SK-N-SH treated with all-trans-retinoic acid at 6 μM for 48 hours (cell line): ENCODE results near the gene FNTB.

Source experiments
- ARNTL ChIP-seq: fragments of 450-650 bp; formaldehyde crosslinking; IDR thresholded peaks from 2 replicates; pipeline ENCODE4 v1.5.0; 2020; ENCODE audit warnings: low read depth, mild to moderate bottlenecking, moderate library complexity, borderline replicate concordance
- CSDC2 ChIP-seq: fragments of 250-450 bp; sonication (Bioruptor Pico); IDR thresholded peaks from 2 replicates; pipeline ENCODE4 v1.5.0; 2020; ENCODE audit warnings: mild to moderate bottlenecking, moderate library complexity
- ISL1 ChIP-seq: fragments of 250-450 bp; sonication (Bioruptor Pico); IDR thresholded peaks from 2 replicates; pipeline ENCODE4 v2.1.2; 2022; ENCODE audit warnings: mild to moderate bottlenecking, moderate library complexity
- RARB ChIP-seq: fragments of 250-450 bp; sonication (Bioruptor Pico); IDR thresholded peaks from 2 replicates; pipeline ENCODE4 v1.8.0; 2021; ENCODE audit warnings: mild to moderate bottlenecking, moderate library complexity
- SNAI2 ChIP-seq: fragments of 250-450 bp; sonication (Bioruptor Pico); IDR thresholded peaks from 2 replicates; pipeline ENCODE4 v1.5.0; 2020; ENCODE audit warnings: mild to moderate bottlenecking, moderate library complexity
- ZC3H10 ChIP-seq: fragments of 250-450 bp; sonication (Bioruptor Pico); IDR thresholded peaks from 2 replicates; pipeline ENCODE4 v1.5.1; 2021; ENCODE audit warnings: mild to moderate bottlenecking, moderate library complexity
- ZFP30 ChIP-seq: fragments of 450-650 bp; formaldehyde crosslinking; IDR thresholded peaks from 2 replicates; pipeline ENCODE4 v1.5.0; 2022; ENCODE audit warnings: mild to moderate bottlenecking, moderate library complexity
- ZNF8 ChIP-seq: fragments of 450-650 bp; formaldehyde crosslinking; IDR thresholded peaks from 2 replicates; pipeline ENCODE4 v1.5.0; 2020; ENCODE audit warnings: mild to moderate bottlenecking, moderate library complexity
- TF ChIP-seq, protein P1 (sequence below): fragments of 250-450 bp; sonication (Bioruptor Pico); IDR thresholded peaks from 2 replicates; pipeline ENCODE4 v1.5.1; 2021; ENCODE audit warnings: mild to moderate bottlenecking, moderate library complexity
- TF ChIP-seq, protein P2 (sequence below): fragments of 250-450 bp; sonication (Bioruptor Pico); IDR thresholded peaks from 2 replicates; pipeline ENCODE4 v1.5.0; 2020; ENCODE audit warnings: mild to moderate bottlenecking, moderate library complexity
- TF ChIP-seq, protein P3 (sequence below): fragments of 250-450 bp; sonication (Bioruptor Pico); IDR thresholded peaks from 2 replicates; pipeline ENCODE4 v1.5.1; 2020; ENCODE audit warnings: low read depth, mild to moderate bottlenecking, moderate library complexity
- TF ChIP-seq, protein P4 (sequence below): fragments of 250-450 bp; sonication (Bioruptor Pico); IDR thresholded peaks from 2 replicates; pipeline ENCODE4 v1.8.0; 2021; ENCODE audit warnings: low read depth, mild to moderate bottlenecking, moderate library complexity, borderline replicate concordance
- TF ChIP-seq, protein P5 (sequence below): fragments of 250-450 bp; sonication (Bioruptor Pico); IDR thresholded peaks from 2 replicates; pipeline ENCODE4 v1.8.0; 2020; ENCODE audit warnings: mild to moderate bottlenecking, moderate library complexity, borderline replicate concordance

DNA sequence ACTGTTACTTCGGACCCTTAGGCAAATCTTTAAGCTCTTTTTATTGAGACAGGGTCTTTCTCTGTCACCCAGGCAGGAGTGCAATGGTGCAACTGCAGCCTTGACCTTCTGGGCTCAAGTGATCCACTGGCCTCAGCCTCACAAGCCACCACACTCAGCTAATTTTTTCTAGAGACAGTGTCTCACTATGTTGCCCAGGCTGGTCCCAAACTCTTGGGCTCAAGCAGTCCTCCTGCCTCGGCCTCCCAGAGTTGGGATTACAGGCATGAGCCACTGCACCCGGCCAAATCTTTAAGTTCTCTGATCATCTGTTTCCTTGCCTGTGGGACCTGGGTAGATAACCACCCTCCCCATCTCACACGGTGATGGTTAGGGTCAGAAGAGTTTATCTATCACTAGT, 41.8 kb upstream of the FNTB start:
- no peak for TF ChIP-seq SNAI2 (CRISPR knock-in tag)
- TF ChIP-seq, protein P1, sequence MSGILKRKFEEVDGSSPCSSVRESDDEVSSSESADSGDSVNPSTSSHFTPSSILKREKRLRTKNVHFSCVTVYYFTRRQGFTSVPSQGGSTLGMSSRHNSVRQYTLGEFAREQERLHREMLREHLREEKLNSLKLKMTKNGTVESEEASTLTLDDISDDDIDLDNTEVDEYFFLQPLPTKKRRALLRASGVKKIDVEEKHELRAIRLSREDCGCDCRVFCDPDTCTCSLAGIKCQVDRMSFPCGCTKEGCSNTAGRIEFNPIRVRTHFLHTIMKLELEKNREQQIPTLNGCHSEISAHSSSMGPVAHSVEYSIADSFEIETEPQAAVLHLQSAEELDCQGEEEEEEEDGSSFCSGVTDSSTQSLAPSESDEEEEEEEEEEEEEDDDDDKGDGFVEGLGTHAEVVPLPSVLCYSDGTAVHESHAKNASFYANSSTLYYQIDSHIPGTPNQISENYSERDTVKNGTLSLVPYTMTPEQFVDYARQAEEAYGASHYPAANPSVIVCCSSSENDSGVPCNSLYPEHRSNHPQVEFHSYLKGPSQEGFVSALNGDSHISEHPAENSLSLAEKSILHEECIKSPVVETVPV (CRISPR knock-in tag): no peak
- TF ChIP-seq, protein P2, sequence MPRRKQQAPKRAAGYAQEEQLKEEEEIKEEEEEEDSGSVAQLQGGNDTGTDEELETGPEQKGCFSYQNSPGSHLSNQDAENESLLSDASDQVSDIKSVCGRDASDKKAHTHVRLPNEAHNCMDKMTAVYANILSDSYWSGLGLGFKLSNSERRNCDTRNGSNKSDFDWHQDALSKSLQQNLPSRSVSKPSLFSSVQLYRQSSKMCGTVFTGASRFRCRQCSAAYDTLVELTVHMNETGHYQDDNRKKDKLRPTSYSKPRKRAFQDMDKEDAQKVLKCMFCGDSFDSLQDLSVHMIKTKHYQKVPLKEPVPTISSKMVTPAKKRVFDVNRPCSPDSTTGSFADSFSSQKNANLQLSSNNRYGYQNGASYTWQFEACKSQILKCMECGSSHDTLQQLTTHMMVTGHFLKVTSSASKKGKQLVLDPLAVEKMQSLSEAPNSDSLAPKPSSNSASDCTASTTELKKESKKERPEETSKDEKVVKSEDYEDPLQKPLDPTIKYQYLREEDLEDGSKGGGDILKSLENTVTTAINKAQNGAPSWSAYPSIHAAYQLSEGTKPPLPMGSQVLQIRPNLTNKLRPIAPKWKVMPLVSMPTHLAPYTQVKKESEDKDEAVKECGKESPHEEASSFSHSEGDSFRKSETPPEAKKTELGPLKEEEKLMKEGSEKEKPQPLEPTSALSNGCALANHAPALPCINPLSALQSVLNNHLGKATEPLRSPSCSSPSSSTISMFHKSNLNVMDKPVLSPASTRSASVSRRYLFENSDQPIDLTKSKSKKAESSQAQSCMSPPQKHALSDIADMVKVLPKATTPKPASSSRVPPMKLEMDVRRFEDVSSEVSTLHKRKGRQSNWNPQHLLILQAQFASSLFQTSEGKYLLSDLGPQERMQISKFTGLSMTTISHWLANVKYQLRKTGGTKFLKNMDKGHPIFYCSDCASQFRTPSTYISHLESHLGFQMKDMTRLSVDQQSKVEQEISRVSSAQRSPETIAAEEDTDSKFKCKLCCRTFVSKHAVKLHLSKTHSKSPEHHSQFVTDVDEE (CRISPR knock-in tag): no peak
- TF ChIP-seq, protein P3, sequence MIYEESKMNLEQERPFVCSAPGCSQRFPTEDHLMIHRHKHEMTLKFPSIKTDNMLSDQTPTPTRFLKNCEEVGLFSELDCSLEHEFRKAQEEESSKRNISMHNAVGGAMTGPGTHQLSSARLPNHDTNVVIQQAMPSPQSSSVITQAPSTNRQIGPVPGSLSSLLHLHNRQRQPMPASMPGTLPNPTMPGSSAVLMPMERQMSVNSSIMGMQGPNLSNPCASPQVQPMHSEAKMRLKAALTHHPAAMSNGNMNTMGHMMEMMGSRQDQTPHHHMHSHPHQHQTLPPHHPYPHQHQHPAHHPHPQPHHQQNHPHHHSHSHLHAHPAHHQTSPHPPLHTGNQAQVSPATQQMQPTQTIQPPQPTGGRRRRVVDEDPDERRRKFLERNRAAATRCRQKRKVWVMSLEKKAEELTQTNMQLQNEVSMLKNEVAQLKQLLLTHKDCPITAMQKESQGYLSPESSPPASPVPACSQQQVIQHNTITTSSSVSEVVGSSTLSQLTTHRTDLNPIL (CRISPR knock-in tag): no peak
- TF ChIP-seq, protein P4, sequence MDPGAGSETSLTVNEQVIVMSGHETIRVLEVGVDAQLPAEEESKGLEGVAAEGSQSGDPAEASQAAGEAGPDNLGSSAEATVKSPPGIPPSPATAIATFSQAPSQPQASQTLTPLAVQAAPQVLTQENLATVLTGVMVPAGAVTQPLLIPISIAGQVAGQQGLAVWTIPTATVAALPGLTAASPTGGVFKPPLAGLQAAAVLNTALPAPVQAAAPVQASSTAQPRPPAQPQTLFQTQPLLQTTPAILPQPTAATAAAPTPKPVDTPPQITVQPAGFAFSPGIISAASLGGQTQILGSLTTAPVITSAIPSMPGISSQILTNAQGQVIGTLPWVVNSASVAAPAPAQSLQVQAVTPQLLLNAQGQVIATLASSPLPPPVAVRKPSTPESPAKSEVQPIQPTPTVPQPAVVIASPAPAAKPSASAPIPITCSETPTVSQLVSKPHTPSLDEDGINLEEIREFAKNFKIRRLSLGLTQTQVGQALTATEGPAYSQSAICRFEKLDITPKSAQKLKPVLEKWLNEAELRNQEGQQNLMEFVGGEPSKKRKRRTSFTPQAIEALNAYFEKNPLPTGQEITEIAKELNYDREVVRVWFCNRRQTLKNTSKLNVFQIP (CRISPR knock-in tag): no peak
- TF ChIP-seq ZNF8: no peak
- TF ChIP-seq RARB (CRISPR knock-in tag): no peak
- no peak for TF ChIP-seq ZFP30 (CRISPR knock-in tag)
- no peak for TF ChIP-seq ARNTL (CRISPR knock-in tag)
- no peak for TF ChIP-seq CSDC2 (CRISPR knock-in tag)
- TF ChIP-seq, protein P5, sequence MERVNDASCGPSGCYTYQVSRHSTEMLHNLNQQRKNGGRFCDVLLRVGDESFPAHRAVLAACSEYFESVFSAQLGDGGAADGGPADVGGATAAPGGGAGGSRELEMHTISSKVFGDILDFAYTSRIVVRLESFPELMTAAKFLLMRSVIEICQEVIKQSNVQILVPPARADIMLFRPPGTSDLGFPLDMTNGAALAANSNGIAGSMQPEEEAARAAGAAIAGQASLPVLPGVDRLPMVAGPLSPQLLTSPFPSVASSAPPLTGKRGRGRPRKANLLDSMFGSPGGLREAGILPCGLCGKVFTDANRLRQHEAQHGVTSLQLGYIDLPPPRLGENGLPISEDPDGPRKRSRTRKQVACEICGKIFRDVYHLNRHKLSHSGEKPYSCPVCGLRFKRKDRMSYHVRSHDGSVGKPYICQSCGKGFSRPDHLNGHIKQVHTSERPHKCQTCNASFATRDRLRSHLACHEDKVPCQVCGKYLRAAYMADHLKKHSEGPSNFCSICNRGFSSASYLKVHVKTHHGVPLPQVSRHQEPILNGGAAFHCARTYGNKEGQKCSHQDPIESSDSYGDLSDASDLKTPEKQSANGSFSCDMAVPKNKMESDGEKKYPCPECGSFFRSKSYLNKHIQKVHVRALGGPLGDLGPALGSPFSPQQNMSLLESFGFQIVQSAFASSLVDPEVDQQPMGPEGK (CRISPR knock-in tag): no peak
- TF ChIP-seq ISL1 (CRISPR knock-in tag): no peak
- no peak for TF ChIP-seq ZC3H10 (CRISPR knock-in tag)
